Stimulated activated CD8-positive, alpha-beta memory T cell treated with anti-CD3 and anti-CD28 coated beads, Interleukin-7, amount 100 ng/mL, for 4 hours (primary cell): Measurements from ENCODE around the gene TAF3.

Experiments used
- DNase-seq, 2 donors: peaks; one replicate each; pipeline ENCODE4 v3.0.0-alpha.2; 2020; ENCODE audit warnings: low read depth in 2 of 2

TAF3 gene

GRCh38 chr10:8034466-8035005 is 216.2 kb downstream of the TAF3 start:
- no peak for DNase-seq

- DNase-seq = no peak
Measured at GRCh38 chr10:8035006-8035640, 216.8 kb downstream of the TAF3 start.

GRCh38 chr10:8035641-8036470 is 217.6 kb downstream of the TAF3 start:
- no peak for DNase-seq

- DNase-seq = no peak
Measured at GRCh38 chr10:8036506-8037198, 218.3 kb downstream of the TAF3 start.

GRCh38 chr10:8037199-8037801 is 219.0 kb downstream of the TAF3 start:
- DNase-seq = no peak

- no peak for DNase-seq
Measured at GRCh38 chr10:8037941-8038894, 219.9 kb downstream of the TAF3 start.

- DNase-seq = no peak
Measured at GRCh38 chr10:8039321-8039881, 221.1 kb downstream of the TAF3 start.

GRCh38 chr10:8040651-8041050 is 222.3 kb downstream of the TAF3 start:
- no peak for DNase-seq

GRCh38 chr10:8041284-8041991 is 223.1 kb downstream of the TAF3 start:
- DNase-seq = no peak

- no peak for DNase-seq
Measured at GRCh38 chr10:8041992-8042720, 223.9 kb downstream of the TAF3 start.

- no peak for DNase-seq
Measured at GRCh38 chr10:8042721-8043568, 224.6 kb downstream of the TAF3 start.

GRCh38 chr10:8043569-8044306 is 225.4 kb downstream of the TAF3 start:
- DNase-seq = no peak

- no peak for DNase-seq
Measured at GRCh38 chr10:8044331-8044907, 226.1 kb downstream of the TAF3 start.

- DNase-seq = no peak
Measured at GRCh38 chr10:8044908-8045725, 226.8 kb downstream of the TAF3 start.

- no peak for DNase-seq
Measured at GRCh38 chr10:8045726-8046494, 227.6 kb downstream of the TAF3 start.
